ENCODE results near the gene FAM107B.

Gene FAM107B

GRCh38 chr10:14540611-14541010, 234.1 kb downstream of the FAM107B start:
- DNase-seq (ENCODE audit: low read depth in 1 of 2, low spot score in 1 of 2), result no peak

DNA sequence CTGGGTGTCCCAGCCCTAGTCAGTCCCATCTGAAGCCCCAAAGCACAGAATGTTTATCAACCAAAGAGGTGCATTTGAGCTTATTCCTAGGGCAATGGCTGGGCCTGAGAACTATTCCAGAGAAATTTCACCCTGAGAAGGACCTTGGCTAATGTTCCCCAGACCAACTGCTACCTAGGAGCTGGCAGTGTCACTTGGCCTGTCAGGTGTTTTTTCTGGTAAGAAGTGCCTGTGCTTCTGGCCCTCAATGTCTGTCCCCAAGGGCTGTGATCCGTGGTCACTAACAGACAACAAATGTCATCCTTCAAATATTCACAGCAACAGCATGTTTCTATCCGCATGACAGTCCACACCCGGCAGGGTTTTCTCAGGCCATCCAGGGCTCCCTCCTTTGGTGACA, 234.6 kb downstream of the FAM107B start:
- no peak for DNase-seq (ENCODE audit: low read depth in 1 of 2, low spot score in 1 of 2)

- DNase-seq (ENCODE audit: low read depth in 1 of 2, low spot score in 1 of 2), result no peak
Observed at GRCh38 chr10:14539176-14539575, 235.5 kb downstream of the FAM107B start.

DNA sequence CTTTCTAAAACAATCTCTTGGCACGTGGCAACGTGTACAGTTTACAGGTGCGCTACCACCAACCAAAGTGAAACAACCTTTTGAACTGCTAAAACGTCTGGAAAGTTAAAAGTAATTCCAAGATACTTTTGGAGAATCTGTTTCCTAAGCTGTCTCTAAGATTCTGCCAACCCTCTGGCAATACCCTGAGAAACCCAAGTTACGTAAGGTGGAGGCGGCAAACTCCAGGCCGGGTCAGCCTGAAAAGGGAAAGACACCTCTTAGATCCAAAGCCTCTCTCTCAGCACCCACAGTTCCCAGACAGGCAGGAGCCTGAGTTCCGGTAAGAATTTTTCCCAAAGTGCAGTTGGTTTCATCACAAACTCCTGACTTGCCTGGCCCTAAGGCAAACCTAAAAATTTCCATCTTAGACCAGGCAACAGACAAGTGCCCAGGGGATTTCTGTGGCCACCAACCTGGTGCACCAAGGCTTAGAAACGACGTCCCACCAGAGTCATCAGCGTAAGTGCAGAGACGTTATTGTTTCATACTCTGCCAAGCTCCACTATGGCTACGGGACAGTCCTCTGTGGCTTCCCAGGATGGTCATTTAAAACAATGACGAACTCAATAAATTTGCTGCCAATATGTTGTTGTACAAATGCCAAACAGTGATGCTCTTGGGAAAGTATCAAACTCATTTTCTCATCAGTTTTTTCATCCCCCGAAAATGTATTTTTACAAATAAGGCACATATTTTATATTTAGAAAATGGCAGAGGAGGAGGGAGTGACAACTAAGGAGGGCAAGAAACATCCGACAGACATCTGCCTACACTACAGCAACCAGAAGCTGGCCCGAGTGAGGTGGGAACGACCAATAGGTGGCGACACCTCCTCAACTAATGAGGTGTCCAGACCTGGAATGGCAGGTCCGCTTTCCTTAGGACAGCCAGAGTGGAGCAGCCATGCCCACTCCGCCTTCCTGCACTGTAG, 238.2 kb downstream of the FAM107B start:
- DNase-seq (ENCODE audit: low read depth in 1 of 2, low spot score in 1 of 2), result peak in 1 of 2 donors; percentile 30

- DNase-seq (ENCODE audit: low read depth in 1 of 2, low spot score in 1 of 2), result no peak
Observed at GRCh38 chr10:14535457-14536130, 239.1 kb downstream of the FAM107B start.

DNA sequence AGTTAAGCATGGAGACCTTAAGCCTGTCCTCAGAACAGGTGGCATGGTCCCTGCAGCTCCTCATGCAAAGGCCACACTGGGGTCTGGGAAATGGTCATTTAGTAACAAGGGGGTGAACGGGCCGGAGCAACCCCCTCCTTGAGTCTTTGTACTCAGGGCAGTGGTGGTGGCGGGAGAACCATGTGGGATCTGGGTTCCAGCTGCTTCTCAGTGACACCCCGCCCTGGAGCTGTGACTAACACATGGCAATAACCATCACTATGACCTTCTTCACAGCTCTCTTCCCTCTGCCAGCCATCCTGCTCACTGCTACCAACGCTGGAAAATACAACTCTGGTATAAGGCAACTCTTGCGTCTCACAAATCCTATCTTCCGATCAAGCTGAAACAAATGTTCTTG, 240.5 kb downstream of the FAM107B start:
- DNase-seq (ENCODE audit: low read depth in 1 of 2, low spot score in 1 of 2), result no peak

- DNase-seq (ENCODE audit: low read depth in 1 of 2, low spot score in 1 of 2), result no peak
Observed at GRCh38 chr10:14533295-14533694, 241.4 kb downstream of the FAM107B start.

GRCh38 chr10:14532473-14533251, 242.0 kb downstream of the FAM107B start:
- DNase-seq (ENCODE audit: low read depth in 1 of 2, low spot score in 1 of 2), result no peak

DNA sequence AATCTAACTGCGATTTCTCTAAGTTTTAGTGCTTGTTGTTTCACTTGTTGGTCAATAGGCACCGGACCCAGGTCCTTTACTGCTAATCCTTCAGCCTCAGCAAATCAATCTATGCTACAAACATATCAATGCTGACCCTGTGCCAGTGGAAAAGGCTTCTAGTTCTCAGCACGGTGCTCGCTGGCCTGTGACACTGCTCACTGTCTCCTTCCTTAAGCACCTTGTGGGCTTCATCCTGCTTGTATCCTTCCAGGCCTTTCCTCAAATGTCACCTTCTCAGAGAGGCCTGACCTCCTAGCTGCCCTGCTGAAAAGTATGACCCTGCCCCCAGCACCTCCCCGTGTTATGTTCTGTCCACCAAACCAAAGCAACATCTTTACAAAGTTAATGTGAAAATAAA, 242.7 kb downstream of the FAM107B start:
- no peak for DNase-seq (ENCODE audit: low read depth in 1 of 2, low spot score in 1 of 2)

GRCh38 chr10:14530465-14530864, 244.2 kb downstream of the FAM107B start:
- no peak for DNase-seq (ENCODE audit: low read depth in 1 of 2, low spot score in 1 of 2)

DNA sequence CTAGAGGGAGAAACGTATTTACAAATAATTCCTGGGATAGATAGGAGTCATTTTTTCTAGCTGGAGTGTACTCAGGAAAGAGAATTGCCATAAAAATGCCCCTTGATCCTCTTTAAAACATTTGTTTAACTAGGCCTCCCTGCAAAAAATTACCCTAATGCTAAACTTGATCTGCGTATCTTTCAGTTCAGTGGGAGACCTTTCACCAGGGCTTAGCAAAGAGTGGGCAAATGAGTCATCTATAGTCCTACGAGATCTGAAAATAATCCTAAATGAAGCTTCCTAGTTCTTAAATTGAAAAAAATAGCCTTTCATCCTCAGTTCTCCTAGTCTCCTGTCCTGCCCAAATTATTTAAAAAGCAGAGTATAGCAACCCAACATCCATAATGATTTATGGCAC, 245.3 kb downstream of the FAM107B start:
- no peak for DNase-seq (ENCODE audit: low read depth in 1 of 2, low spot score in 1 of 2)

GRCh38 chr10:14528450-14528849, 246.2 kb downstream of the FAM107B start:
- DNase-seq (ENCODE audit: low read depth in 1 of 2, low spot score in 1 of 2), result no peak

- DNase-seq (ENCODE audit: low read depth in 1 of 2, low spot score in 1 of 2), result no peak
Observed at GRCh38 chr10:14527915-14528314, 246.8 kb downstream of the FAM107B start.

GRCh38 chr10:14527134-14527844, 247.4 kb downstream of the FAM107B start:
- no peak for DNase-seq (ENCODE audit: low read depth in 1 of 2, low spot score in 1 of 2)

DNA sequence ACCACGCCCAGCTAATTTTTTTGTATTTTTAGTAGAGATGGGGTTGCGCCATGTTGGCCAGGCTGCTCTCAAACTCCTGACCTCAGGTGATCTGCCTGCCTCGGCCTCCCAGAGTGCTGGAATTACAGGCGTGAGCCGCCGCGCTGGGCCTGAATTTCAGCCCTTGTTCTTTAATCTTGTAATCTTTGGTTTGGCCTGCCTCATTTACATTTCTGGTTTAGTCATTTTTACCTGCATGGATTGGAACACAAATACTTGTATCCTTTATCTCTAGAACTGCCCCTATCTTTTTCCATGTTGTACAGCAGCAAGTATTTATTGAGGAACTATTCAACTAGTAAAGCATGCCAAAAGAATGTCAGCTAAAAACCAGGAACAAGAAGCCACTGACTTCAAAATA, 248.4 kb downstream of the FAM107B start:
- no peak for DNase-seq (ENCODE audit: low read depth in 1 of 2, low spot score in 1 of 2)

GRCh38 chr10:14524691-14525324, 249.9 kb downstream of the FAM107B start:
- no peak for DNase-seq (ENCODE audit: low read depth in 1 of 2, low spot score in 1 of 2)

- no peak for DNase-seq (ENCODE audit: low read depth in 1 of 2, low spot score in 1 of 2)
Observed at GRCh38 chr10:14523286-14523685, 251.4 kb downstream of the FAM107B start.

DNA sequence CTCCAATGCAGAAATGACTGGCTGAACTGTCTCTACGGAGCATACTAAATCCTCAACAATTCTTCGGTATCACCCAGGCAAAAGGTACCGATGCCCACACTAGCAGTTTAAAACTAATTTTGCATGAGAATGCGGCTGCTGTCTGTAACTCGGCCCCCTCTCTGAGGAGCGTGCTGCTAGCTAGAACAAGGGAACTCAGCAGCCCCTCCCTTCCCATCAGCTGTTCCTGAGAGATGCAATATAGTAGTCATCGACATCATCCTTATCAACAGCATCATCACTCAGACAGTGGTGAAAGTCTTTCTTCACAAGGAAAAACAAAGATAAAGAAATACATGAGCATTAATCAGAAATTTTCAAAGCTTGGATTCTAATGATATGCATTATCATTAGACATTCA, 254.9 kb downstream of the FAM107B start:
- no peak for DNase-seq (ENCODE audit: low read depth in 1 of 2, low spot score in 1 of 2)

DNA sequence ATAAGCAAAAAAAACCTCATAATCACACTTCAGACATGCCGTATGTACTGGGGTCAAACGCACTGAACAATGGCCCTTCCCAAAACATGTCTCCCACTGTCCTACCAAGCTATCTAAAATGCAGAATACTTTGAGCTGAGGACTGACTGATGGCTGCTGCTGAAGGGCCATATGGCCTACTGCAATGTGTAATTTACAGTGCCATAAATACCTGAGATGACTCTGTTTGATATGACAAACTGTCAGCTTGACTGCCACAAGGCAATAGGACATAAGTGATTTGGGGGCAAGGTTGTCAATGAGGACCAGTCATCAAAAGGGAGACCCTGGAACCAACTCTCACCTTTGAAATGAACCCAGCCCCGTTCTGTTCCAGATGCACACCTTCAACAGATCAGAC, 256.5 kb downstream of the FAM107B start:
- DNase-seq (ENCODE audit: low read depth in 1 of 2, low spot score in 1 of 2), result no peak

DNA sequence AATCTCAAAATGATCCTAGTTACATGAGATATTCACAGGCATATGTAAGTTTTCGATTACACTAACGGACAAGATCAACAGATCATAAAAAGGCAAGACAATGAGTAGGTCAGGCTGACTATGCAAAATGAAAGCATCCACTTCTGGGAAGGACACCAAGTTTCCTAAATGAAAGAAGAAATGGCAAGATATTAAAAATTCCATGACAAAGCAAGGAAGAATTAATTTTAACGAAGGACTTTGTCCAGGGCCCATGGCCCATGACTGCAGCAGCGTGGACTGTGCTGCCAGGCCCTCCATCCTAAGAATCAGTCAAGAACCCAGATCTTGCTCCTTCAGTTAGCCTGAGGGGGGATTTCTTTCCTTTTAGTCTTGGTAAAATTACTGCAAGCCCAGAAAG, 261.6 kb downstream of the FAM107B start:
- no peak for DNase-seq (ENCODE audit: low read depth in 1 of 2, low spot score in 1 of 2)

Data from activated CD4-positive, alpha-beta T cell treated with anti-CD3 and anti-CD28 coated beads, Interleukin-2, amount 50 U/mL, for 24 hours (primary cell).